Cardiac muscle cell (in vitro differentiated cells and primary cell): ENCODE results near the gene ITGA3. TPM values are rescaled to one million over a fixed set of nuclear protein-coding genes. Genes with fewer than 3 reads are reported as not detected.

Experiments
- DNase-seq, 2 donors: peaks; one replicate each; pipeline versions ENCODE4 v3.0.0 to v3.0.0-alpha.2; 2010 to 2017; ENCODE audit warnings: low read depth in 1 of 2, low spot score in 1 of 2
- H3K27ac ChIP-seq: fragments of 200-600 bp; sonication (generic); 2 replicates; pipeline ENCODE4 v1.5.1; 2016
- H3K27me3 ChIP-seq: fragments of 200-600 bp; sonication (generic); 2 replicates; pipeline ENCODE4 v1.6.0; 2016; ENCODE audit warnings: control low read depth
- H3K36me3 ChIP-seq: fragments of 200-600 bp; sonication (generic); 2 replicates; pipeline ENCODE4 v1.5.1; 2016; ENCODE audit warnings: control low read depth
- H3K4me1 ChIP-seq: fragments of 200-600 bp; sonication (generic); 2 replicates; pipeline ENCODE4 v1.8.1; 2017; ENCODE audit warnings: low read depth, mild to moderate bottlenecking, mixed run types
- H3K4me3 ChIP-seq: fragments of 200-600 bp; sonication (generic); 2 replicates; pipeline ENCODE4 v1.5.1; 2016; ENCODE audit warnings: mild to moderate bottlenecking
- H3K9me3 ChIP-seq: fragments of 200-600 bp; sonication (generic); 2 replicates; pipeline ENCODE4 v1.5.1; 2017; ENCODE audit warnings: low read depth, mild to moderate bottlenecking, control low read depth
- CTCF ChIP-seq: IDR thresholded peaks from 2 replicates; pipeline ENCODE4 v1.5.1; 2012; ENCODE audit warnings: low read depth, mild to moderate bottlenecking, low read length
- polyA plus RNA-seq: library from polyadenylated mRNA; unstranded; fragments of >200 nt; fragmentation: Nextera tagmentation; extraction: Ambion mirVana; gene quantifications from 2 replicates; pipeline ENCODE4 v1.2.1, GENCODE V29; 2016
- total RNA-seq: library from RNA; depleted of rRNA; stranded (reverse); fragments of >200 nt; gene quantifications from 2 replicates; pipeline ENCODE4 v1.2.3, GENCODE V29; 2016

The ITGA3 gene
- total and polyA plus RNA-seq, 2 experiments from 2014 or later, result 20.5 to 41.9 TPM

- Histone ChIP-seq H3K9me3 (no peaks in the 10 kb centered on the region), H3K36me3 (peaks cover 7% of the 10 kb centered on the region), H3K4me3 (no peak overlapping the region), H3K27ac (no peak overlapping the region), H3K27me3 (no peaks in the 10 kb centered on the region), H3K4me1 (peaks cover 19% of the 10 kb centered on the region)
- no peak for TF ChIP-seq CTCF
- no peak for DNase-seq
Observed at GRCh38 chr17:50067996-50068395, 12.1 kb downstream of the ITGA3 start.

GRCh38 chr17:50070908-50071680, 15.2 kb downstream of the ITGA3 start:
- no peak overlapping the region for H3K27ac ChIP-seq
- no peak for TF ChIP-seq CTCF
- H3K9me3 ChIP-seq, result no peaks in the 10 kb centered on the region
- H3K4me3 ChIP-seq, result no peak overlapping the region
- no peaks in the 10 kb centered on the region for H3K27me3 ChIP-seq
- H3K4me1 ChIP-seq, result peaks cover 6% of the 10 kb centered on the region
- no peak for DNase-seq
- peaks cover 7% of the 10 kb centered on the region for H3K36me3 ChIP-seq

GRCh38 chr17:50071692-50072091, 15.8 kb downstream of the ITGA3 start:
- Histone ChIP-seq H3K36me3 (peaks cover 7% of the 10 kb centered on the region), H3K27me3 (no peaks in the 10 kb centered on the region), H3K9me3 (no peaks in the 10 kb centered on the region), H3K4me3 (no peak overlapping the region), H3K27ac (no peak overlapping the region), H3K4me1 (peaks cover 6% of the 10 kb centered on the region)
- DNase-seq, result no peak
- no peak for TF ChIP-seq CTCF

- Histone ChIP-seq H3K9me3 (no peaks in the 10 kb centered on the region), H3K36me3 (peaks cover 7% of the 10 kb centered on the region), H3K4me1 (peaks cover 6% of the 10 kb centered on the region), H3K27ac (no peak overlapping the region), H3K4me3 (no peak overlapping the region), H3K27me3 (no peaks in the 10 kb centered on the region)
- no peak for DNase-seq
- TF ChIP-seq CTCF, result no peak
Observed at GRCh38 chr17:50072130-50072529, 16.2 kb downstream of the ITGA3 start.

- peak in 1 of 2 donors; percentile 46 for DNase-seq
- Histone ChIP-seq H3K27ac (peak overlapping the region; percentile 71), H3K36me3 (peaks cover 7% of the 10 kb centered on the region), H3K4me1 (peaks cover 6% of the 10 kb centered on the region), H3K4me3 (no peak overlapping the region), H3K9me3 (no peaks in the 10 kb centered on the region), H3K27me3 (no peaks in the 10 kb centered on the region)
- no peak for TF ChIP-seq CTCF
Observed at GRCh38 chr17:50072925-50073324, 17.0 kb downstream of the ITGA3 start.
